ENCODE measurements around the gene SPTBN4.
"Not testable (repeated sequence)": the region's sequence is repeated elsewhere in the genome, so short reads cannot be mapped to it uniquely, and the experiment has no call there.

Gene SPTBN4

GRCh38 chr19:40590464-40591265 is 123.9 kb downstream of the SPTBN4 start:
- DNase-seq = no peak

DNA sequence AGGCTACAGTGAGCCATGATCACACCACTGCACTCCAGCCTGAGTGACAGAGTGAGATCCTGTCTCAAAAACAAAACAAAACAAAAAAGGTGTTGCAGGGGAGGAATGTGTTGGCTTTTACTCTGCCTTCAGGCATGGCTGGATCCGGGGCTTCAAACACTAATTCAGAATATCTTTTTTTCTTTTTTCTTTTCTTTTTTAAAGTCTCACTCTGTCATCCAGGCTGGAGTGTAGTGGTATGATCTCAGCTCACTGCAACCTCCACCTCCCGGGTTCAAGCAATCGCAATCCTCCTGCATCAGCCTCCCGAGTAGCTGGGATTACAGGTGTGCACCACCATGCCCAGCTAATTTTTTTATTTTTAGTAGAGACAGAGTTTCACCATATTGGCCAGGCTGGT is 124.9 kb downstream of the SPTBN4 start:
- not testable (repeated sequence) for DNase-seq

DNA sequence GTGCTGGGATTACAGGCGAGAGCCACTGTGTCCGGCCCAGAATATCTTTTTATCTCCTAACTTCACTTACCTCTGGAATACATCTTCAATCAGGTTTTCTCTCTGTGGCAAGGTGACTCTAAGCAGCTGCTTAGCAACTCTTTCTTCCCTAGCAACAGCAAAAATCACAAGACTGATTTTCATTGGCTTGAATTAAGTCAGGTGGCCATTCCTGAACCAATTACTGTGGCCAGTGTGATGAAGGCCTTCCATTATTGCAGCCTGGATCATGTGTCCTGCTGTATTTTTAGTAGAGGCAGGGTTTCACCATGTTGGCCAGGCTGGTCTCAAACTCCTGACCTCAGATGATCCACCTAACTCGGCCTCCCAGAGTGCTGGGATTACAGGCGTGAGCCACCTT is 125.4 kb downstream of the SPTBN4 start:
- peak; percentile 12 for DNase-seq

GRCh38 chr19:40594255-40594654 is 127.5 kb downstream of the SPTBN4 start:
- no peak for DNase-seq

DNA sequence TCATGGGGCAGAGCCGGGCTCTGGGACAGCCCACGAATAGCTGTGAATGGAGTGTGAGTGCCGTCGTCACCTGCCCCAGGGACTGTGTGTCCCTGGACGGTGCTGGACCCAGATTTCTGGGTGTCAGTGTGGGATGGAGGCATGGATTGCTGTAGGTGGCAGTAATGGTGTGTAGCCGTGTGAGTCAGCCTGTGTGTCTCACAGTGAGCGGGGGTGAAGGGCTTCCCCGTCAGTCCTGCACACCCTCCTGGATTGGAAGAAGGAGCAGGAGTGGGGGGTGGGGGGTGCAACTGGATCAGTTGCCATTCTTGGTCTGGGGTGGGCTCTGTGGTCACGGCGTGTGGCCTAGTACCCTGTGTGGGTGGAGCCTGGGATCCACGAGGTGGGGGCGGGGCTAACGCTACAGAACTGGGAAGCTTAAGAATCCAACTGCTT is 127.9 kb downstream of the SPTBN4 start:
- no peak for DNase-seq

DNA sequence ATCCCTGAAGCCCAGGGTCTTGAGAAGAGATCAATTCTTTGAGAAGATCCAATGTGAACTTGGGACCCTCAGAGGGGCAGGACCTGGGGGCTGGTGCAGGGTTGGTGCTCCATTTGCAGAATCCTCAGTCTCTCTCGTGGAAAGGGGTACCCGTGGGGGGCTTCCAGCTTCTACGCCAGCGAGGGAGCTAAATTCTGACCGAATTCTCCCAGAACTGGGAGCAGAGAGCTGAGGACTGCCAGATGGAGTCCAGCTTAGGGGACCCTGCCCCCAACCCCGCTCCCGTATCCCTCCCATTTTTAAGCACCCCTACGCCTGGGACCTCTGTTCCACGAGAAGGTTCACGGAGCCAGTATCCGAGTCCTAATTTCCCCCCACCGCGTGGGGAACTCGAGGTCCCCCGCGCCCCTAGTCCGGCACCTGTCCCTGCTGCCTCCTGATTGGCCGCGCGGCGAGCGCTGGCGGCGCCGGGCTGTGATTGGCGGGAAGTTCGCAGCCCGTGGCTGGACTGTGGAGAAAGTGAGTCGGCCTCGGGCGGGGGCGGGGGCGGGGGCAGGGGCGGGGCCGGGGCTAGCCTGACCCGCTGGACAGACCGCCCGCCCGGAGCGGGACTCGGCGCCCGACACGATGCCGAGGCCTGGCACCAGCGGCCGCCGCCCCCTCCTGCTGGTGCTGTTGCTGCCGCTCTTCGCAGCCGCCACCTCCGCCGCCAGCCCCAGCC is 130.0 kb downstream of the SPTBN4 start:
- DNase-seq = no peak

DNA sequence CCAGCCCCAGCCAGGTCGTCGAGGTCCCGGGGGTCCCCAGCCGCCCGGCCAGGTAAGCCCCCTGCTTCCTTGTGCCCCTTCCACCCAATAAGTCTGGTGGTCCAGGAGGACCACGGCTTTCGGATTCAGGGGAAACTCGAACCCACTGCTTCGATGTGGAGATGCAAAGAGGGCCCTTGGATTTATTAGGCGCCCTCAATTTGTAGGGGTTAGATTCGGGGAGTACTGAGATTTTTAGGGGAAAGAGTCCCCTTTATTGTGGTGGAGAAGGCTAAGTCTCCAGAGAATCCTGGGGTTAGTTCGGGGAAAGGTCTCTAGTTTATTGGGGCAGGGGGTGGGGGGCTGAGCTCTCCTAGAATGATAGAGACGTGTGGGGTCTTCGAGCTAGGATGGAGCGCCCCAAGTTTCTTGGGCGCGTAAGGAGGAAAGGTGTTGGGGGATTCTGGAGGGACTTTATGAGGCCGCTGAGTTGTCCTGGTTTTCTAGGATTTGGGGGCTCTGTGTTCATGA is 130.6 kb downstream of the SPTBN4 start:
- no peak for DNase-seq

- peak; percentile 79 for DNase-seq
Observed at GRCh38 chr19:40598121-40598917, 131.5 kb downstream of the SPTBN4 start.

- DNase-seq = no peak
Observed at GRCh38 chr19:40598918-40599307, 132.1 kb downstream of the SPTBN4 start.

DNA sequence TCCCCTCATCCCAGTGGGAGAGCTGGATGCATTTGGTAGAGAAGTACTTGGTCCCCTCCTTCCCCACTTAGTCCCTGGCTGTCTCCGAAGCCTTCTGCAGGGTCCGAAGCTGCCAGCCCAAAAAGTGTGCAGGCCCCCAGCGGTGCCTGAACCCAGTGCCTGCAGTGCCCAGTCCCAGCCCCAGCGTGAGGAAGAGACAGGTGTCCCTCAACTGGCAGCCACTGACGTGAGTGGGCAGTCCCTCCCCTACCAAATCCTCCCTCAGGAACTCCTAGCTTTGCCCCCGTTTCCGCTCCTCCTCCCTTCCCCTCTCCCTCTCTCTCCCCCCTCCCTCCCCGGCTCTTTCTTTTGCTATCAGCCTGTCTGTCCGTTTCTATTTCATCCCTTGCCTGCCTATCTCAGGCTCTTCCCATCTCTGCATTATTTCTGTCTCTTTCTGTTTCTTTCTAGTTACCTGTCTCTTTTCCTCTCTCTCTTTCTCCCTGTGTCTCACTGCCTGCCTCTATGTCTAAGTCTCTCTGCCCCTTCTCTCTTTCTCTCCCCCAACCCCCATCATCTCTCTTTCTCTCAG is 132.6 kb downstream of the SPTBN4 start:
- DNase-seq = no peak

- no peak for DNase-seq
Observed at GRCh38 chr19:40599902-40600569, 133.2 kb downstream of the SPTBN4 start.

DNA sequence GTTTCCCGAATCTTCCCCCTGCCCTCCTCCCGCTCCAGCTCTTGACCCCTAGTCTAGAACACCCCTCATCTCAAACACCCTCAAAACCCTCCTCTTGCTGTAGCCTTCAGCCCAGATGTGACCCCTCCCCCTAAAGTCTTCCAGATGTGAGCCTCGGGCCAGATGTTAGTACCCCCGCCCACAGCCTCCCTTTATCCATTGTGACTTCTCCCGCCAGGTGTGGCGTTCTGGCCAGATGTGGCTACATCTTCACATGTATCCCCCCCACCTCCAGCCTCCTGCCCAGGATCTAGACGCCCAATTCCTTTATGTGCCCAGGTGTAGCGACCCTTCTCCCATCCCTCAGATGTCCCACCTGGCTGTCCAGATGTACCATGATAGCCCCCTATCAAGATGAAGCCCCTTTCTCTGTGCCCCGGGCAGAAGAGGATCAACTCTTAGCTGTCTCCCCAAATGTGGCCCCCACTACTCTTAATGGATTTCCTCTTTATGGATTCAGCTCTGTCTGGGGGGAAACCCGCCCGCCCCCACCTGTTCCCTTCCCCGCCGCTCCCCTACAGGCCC is 133.9 kb downstream of the SPTBN4 start:
- DNase-seq = no peak

DNA sequence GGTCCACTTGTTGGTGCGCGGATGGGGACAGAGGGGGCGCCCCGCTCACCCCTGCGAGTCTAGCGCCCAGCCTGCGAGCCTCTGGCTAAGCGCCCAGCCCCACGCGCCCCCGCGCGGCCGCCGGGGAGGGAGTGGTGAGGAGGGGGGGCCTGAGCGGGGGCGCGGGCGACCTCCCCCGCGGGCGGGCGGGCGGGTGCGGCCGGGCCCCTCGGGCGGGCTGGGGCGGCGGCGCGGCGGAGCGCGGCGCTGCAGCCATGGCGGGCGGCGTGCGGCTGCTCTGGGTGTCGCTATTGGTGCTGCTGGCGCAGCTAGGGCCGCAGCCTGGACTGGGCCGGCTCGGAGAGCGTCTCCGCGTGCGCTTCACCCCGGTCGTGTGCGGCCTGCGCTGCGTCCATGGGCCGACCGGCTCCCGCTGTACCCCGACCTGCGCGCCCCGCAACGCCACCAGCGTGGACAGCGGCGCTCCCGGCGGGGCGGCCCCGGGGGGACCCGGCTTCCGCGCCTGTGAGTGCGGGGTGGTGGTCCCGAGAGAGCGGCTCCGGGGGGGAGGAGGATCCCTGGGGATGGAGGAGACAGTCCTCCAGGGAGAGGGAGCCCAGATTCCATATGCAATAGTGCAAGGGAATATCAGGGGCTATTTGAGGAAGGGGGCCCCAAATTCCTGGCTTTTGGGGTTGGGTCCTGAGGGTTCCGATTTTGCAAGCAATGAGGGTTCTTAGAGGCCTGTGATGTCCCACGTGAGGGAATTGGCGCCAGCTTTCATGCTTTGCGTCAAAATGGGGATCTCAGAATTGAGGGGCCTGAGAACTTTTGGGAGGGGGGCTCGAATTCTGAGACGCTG is 134.6 kb downstream of the SPTBN4 start, which contains the start of gene LTBP4:
TSS of gene LTBP4 (plus strand) at position 236 of the 841 bp plus-strand sequence. CDS start at position 255, 19 bp downstream.
- no peak for DNase-seq

- DNase-seq = no peak
Observed at GRCh38 chr19:40603071-40603388, 136.2 kb downstream of the SPTBN4 start.

GRCh38 chr19:40603389-40604170 is 136.8 kb downstream of the SPTBN4 start:
- DNase-seq = peak; percentile 98

DNA sequence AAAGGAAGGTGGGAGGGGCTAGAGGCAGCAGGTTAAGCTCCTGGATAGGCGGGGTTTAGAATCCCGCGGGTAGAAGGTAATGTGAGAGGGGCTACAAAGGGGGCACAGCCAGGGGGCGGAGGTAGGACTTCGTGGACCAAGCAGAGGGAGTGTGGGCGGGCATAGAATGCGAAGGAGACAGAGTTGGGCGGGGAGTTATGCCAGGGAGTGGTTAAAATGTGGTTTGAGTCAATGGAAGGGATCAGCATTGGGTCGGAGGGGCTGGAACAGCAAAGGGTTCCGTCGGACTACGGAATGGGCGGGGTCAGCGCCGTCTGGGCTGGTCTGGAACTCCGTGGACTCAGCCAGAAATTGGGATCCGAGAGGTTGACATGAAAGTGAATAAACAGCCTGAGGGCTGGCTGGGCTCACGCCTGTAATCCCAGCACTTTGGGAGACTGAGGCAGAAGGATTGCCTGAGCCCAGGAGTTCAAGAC is 137.4 kb downstream of the SPTBN4 start:
- no peak for DNase-seq

DNA sequence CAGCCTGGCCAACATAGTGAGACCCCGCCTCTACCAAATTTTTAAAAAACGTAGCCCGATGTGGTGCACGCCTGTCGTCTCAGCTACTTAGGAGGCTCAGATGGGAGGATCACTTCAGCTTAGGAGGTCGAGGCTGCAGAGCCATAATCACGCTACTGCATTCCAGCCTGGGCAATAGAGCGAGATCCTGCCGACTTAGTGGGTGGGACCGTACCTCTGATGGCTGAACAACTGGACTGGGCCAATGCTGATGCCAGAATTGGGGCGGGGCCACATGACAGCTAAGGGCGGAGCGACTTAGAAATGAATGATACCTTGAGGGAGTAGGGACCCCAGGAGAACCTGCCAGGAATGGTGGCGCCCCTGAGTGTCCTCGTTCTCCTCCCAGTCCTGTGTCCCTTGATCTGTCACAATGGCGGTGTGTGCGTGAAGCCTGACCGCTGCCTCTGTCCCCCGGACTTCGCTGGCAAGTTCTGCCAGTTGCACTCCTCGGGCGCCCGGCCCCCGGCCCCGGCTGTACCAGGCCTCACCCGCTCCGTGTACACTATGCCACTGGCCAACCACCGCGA is 137.9 kb downstream of the SPTBN4 start:
- DNase-seq = no peak

GRCh38 chr19:40605216-40605971 is 138.6 kb downstream of the SPTBN4 start:
- DNase-seq = peak; percentile 68
